NCI-H446 treated with DMSO at 0.1 percent for 48 hours (cell line): ENCODE results near the gene GRB10.
A peak's percentile ranks its signal among the peaks of the same experiment; 100 is the strongest.
"Not testable (repeated sequence)": the region's sequence is repeated elsewhere in the genome, so short reads cannot be mapped to it uniquely, and the experiment has no call there.

Experiments used
- DNase-seq: peaks from one replicate; lab custom pipeline; 2025; lab: John Stamatoyannopoulos, UW

The GRB10 gene

DNA sequence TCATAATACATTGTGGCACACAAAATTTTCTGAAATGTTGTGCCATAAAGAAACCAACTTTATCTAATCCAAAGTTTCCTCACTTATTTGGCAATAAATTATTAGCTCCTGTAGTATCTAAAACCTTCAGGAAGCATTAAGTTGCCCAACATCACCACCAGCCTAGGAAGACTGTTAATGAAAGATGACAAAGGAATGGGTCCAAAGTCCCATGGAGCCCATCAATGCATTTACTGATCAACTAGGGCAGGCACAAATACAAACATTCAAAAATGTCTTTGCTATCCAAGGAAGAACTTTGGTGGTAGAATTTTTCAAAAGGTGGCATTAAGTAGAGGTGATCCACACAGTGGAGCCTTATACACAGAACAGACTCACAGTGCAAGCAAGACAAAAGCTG is 4.5 kb downstream of the GRB10 start:
- no peak for DNase-seq

DNA sequence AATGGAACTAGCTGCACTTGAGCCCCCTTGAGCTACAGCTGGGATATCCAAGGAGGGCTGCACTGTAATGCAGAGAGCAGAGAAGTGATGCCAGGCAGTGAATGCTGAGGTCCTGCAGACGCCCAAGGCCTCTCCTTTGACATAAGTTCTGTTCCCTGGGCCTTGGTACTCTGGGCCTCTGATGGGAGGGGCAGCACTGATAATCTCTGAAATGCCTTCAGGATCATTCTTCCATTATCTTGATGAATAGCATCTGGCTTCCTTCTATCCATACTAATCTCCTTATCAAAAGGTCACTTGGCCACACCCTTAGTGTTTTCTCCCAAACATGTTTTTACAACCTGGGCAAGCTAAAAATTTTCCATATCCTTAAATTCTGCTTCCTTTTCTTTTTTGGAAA is 6.9 kb downstream of the GRB10 start:
- no peak for DNase-seq

DNA sequence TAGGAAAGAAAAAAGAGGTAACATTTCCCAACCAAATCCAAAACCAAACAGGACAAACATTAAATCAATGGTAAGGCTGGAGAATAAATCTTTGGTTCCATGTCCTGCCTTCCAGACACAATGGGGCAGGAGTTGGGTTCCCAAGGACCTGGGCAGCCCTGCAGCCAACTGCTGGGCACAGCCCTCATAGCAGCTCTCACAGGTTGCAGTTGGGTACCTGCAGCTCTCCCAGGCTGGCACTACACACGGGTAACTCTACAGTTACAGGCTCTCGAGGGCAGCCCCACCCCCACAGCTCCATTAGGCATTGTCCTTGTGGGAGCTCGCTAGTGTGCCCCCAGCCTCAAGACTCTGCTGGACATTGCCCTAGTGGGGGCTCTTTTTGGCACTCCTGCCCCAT is 7.5 kb downstream of the GRB10 start:
- DNase-seq = no peak

DNA sequence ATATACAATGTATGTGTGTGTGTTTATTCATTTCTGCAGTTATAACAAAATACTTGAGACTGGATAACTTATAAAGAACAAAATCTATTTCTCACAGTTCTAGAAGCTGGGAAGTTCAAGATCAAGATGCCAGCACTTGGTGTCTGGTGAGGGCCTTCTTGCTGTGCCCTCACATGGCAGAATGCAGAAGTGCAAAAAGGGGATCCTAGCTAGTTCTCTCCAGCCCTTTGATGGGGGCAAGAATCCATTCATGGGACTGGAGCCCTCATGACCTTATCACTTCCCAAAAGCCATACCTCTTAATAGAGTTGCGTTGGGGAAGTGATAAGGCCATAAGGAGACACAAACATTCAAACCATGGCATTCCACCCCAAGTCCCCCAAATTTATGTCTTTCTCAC is 8.4 kb downstream of the GRB10 start:
- DNase-seq = no peak

DNA sequence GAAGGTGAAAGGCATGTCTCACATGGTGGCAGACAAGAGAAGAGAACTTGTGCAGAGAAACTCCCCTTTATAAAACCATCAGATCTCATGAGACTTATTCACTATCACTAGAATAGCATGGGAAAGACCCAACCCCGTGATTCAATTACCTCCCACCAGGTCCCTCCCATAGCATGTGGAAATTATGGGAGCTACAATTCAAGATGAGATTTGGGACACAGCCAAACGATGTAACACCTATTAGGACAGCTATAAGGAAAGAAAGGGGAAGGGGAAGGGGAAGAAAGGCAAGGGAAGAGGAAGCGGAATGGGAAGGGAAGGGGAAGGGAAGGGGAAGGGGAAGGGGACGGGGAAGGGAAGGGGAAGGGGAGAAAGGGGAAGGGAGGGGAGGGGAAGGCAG is 9.6 kb downstream of the GRB10 start:
- not testable (repeated sequence) for DNase-seq

DNA sequence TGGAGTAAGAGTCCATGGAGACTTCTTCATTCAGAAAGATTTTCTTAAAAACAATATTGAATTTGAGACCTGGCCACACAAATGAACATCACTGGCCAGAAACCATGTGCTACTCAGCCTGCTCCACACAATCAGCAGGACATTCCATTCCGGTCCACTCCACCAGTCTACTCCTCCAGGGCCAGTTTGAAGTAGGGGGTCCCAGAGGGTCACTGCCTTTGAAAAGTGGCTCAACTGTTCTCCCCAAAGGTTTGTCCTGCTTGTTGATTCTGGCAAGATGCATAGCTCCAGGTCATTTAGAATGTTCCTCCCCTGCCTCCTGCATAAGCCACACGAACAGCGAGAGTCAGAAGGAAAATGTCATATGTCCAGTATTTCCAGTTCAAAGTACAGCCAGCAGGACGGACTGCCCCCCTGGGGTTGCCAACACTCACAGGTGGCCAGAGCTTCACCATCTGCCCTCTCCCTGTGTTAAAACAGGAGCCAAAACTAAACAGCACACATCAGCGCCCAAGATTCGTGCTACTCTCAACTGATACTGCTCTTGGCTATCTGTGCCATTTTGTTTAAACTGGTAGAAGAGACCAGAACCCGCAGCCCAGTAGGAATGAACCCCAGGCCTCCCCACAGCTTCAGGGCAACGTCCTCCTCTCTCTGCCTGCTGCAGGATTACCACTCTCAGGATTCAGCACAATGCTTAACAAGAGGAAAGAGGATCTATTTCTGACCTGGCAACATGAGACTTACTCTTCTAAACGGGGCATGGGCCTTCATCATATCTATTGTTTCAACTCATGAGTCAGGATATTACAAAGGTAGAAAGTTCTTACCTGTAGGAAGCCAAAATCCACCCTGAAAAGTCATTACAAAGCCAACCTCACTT is 11.3 kb downstream of the GRB10 start:
- peak; percentile 20 for DNase-seq

DNA sequence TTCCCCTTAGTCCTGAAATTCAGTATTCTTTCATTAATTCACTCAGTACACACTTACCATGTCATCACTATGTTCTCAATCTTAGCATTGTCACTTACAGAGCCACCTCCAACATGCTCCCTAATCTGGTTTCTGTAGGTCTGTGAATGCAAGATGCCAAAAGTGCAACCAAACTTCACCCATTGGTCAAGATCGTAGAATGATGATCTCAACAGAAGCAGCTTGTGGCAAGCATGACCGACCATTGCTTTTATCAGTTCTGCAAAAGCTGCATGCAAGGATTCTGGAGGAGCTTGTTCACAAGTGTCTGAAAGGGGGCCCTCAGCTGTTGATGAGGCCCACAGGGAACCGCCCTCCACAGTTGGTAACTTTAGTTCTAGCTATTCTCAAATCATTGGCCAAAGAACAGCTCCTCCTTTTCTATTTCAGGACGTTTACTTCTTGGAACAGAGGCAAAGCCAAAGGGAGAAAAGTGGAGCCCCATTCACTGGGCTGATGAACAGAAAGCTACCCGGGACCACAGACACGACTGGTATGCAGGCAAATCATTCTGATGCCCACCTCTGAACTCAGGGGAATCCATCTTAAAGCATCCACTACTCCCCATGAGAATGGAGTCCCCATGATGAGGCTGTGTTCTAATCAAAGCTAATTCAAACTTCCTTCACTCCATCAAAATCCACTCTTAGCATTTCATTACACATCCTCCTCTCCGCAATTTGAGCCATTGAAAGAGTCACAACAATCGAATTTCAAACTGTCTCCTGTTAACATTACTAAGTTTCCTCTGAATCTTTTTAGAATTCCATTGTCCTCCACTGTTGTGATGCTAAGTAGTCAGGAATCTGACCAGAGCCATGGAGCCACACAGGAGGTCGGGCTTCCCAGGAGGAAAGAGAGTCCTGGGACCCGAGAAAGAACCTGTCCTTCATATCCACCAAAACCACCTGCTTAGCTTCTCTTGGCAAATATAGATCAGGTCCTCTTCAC is 13.9 kb downstream of the GRB10 start:
- DNase-seq = no peak

DNA sequence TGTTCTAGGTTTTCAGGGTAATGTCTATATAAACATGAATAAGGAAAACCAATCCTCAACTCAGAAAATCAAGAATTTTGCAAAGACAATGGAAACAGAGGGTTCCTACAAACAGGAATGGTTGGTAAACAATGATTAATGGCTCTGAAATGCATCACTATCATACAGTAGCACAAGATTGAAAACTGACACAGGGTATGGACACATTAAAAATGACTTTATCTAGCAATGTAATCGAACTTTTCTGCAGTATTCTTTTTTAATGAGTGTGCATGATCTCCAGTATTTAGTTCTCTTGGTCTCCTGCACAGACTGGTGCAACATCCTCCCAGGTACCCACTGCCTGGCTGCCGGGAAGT is 15.9 kb downstream of the GRB10 start:
- DNase-seq = no peak

DNA sequence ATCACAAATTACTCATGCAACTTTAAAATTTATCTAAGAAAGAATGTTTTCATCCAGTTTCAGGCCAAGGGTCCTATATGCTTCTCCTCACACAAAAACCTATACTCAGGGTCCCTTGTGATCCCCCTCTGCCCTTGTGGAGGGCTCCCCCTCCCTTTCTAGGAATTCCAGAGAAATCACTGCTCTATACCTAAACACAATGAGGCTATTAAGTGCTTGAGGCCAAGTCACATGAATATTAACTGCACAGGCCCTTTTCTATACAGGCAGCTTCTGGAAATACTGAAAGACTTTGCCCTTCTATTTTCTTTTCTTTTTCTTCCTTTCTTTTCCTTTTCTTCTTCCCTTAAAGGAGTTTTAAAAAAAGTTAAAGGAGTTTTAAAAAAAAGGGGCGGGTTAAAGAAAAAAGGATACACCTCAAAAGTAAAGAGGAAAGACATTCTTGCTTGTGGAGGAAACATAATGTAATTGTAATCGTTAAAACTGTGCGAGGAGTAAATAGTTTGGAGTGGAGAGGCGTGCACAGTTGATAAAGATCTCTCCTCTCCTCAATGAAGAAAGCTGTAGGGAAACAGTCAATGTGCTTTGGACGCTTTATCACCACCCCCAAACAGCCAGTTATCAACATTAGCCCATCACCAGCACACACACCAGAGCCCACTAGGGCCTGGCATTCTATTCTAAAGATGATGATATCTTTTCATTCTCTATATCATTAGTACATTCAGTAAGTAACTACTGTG is 16.4 kb downstream of the GRB10 start:
- DNase-seq = no peak

DNA sequence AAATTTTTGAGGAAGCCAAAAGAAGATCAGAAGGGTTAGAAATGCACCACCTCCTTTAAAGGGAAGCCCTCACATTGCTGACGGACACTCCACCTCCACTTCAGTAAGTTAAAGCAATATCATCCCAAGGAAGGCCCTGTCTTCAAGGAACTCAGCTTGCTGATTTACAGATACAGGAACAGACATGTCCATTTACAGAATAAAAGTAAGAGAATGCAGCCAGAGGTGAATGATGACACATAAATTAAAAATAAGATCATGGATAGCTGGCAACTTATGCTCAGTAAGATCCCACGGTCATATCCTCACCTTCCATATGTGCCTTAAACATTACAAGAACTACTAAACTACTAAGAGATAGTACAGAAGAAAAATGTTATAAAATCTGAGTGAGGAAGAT is 20.4 kb downstream of the GRB10 start:
- DNase-seq = no peak

DNA sequence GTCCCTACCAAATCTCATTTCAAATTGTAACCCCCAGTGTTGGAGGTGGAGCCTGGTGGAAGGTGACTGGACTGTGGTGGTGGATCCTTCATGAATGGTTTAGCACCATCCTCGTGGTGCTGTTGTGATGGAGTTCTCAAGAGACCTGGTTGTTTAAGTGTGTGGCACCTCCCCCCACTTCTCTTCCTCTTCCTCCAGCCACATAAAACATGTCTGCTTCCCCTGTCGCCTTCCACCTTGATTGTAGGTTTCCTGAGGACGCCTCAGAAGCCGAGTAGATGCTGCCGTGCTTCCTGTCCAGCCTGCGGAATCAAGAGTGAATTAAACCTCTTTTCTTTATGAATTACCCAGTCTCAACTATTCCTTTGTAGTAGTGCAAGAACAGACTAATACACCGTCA is 21.0 kb downstream of the GRB10 start:
- DNase-seq = no peak

DNA sequence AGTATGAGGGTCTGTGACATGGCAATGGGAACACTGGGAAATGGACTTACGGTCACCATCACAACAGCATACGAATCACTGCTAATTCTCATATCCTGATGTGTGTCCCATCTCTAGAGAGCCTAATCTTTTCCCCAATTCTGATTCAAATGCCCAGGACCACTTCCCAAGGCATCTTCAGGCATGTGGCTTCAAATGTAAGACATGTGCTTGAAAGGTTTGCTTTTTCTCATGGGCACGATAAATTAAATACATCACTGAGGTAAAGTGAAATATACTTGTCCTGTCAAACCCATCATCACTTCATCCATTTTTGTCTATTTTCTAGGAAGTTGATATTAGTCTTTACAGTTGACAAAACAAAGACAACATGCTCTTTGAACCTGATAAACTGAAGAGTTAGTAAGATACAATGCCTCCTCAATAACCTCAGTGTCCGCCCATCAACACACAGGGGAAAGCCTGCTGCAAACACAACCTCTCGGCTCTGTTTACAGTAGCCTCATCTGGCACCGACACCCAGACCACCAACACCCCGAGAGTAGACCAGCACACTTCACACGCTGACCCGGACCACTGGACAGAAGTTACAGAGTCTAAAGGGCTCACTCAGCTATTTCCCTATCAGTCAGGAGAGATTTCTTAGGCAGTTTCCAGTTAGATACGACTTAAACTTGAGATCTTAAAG is 24.8 kb downstream of the GRB10 start:
- DNase-seq = no peak

DNA sequence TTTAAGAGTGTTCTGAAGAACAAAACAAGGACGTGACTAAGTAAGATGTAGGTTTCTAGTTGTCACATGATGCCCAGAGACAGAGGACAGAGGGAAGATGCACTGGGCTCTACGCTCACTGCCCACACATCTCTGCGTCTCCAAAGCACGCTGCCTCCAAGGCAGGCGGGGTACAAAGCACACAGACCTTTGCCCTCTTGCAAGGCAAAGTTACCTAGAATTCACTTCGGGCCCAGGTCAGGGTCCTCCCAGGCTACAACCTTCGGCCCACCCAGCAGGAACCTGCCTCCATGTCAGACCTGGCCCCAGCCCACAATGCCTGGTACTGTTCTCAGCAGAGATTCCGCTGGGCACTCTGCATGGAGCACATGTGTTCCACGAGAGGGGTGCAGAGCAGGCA is 26.5 kb downstream of the GRB10 start:
- DNase-seq = no peak

DNA sequence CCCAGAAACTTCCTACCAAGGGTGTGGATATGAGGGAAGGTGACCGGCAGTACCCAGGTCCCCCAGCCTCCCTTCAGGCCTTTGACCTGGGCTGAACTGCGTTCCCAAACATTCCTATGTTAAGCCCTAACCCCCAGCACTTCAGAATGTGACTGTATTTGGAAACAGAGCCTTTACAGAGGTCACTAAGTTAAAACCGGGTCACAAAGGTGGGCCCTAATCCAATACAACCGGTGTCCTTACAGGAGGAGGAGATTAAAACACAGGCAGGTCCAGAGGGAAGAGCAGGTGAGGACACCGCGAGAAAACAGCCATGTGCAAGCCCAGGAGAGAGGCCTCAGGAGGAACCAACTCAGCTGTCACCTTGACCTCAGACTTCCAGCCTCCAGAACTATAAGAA is 28.0 kb downstream of the GRB10 start:
- DNase-seq = no peak

DNA sequence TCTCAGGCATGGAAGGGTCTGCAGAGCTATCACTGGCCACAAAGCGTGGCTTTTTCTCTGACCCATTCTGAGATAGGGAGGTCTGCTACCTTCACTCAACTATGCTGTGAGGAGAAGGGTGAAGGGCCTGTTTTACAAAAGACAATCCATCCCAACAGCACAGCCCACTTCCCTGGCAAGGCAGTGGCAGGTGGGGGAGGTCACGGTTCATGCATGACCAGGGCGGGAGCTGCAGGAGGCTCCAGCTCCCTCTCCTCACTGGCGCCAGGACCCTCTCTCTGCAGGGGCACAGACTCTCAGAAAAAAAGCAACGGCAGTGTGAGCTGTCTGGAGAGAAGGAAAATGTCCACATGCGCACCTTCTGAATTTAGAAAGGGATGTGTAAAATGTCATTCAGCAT is 28.5 kb downstream of the GRB10 start:
- no peak for DNase-seq

DNA sequence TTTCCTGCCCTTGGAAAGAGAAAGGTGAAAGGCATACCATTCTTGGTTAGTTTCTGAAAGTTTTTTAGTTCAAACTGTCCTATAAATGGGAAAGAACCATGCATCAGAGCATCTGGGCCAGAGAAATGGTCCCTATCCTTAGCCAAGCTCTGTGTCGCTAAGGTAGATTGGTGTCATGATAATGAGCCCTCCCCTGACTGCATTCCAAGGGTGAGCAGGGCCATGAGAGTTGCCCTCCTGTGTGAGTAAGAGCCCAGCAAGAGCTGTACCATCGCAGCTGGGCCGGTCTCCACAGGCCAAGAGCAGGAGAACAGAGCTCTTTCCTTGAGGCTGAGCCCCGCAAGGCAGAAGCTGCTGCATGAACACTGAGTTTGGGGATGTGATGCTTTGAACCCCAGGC is 30.3 kb downstream of the GRB10 start:
- no peak for DNase-seq

DNA sequence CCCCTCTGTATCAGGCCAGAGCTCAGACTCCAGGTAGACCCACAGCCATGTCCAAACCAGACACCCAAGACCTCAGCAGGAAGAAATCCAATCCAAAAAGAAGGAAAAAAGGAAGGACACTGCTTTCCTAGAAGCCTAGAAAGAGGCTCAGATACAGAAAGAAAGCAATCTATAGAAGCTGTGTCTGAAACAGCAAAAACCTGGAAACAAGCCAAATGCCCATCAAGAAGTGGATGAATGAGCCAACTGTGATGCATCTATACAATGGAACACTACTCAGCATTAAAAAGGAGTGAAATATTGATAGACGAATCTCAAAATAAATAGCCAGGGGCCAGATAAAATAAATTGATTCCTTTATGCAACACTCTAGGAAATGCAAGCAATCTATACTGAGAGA is 31.6 kb downstream of the GRB10 start:
- no peak for DNase-seq

DNA sequence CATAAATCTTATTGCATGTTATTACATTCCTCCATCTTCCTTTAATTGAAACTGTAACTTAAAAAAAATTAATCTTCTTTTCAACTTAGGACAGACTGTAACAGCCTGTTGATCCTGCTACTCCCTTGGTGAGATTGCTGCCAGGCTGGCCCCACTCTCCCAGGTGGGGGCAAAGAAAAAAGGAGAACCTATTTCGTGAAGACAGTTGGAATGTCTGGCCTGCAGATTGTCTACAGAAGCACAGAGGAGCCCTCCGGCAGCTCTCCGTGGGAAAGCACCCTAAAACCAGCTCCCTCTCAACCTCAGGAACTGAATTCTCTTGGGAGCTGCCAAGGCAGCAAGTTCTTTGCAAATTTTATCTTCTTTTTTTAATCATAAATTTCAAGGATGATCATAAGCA is 32.8 kb downstream of the GRB10 start:
- DNase-seq = no peak

DNA sequence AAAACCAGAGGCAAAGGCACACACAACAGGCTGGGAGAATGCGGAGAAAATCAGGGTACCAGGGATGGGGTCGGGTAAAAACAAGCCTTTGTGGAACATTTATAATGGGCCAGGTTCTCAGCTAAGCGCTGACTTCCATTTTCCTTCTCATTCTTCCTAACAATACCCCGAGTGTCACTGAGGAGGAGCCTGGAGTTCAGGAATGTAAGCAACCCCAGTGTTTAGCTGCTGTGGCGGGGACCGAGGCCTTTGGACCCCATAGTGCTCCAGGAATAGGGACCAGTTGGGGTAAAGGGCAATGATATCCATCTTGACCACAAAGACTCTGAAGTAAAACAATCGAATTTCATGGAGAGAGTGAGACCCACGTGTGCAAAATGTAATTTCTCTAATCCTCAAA is 34.2 kb downstream of the GRB10 start:
- no peak for DNase-seq

DNA sequence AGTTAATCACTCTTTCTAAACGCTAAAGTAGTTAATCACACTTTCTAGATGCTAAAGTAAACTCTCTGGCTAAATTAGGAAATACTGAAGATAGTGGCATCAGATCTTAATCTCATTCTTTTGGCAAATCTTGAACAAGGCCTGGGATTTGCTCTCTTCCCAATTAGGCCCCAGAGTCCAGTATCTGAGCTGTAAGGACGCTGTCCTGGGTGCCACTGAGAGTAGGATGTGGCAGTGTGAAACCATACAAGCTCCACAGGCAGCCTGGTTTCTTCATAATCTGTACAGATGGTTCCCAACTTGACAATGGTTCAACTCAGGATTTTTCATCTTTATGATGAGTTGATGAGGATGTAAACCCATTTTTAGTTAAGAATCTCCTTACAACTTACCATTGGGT is 36.9 kb downstream of the GRB10 start:
- DNase-seq = no peak

DNA sequence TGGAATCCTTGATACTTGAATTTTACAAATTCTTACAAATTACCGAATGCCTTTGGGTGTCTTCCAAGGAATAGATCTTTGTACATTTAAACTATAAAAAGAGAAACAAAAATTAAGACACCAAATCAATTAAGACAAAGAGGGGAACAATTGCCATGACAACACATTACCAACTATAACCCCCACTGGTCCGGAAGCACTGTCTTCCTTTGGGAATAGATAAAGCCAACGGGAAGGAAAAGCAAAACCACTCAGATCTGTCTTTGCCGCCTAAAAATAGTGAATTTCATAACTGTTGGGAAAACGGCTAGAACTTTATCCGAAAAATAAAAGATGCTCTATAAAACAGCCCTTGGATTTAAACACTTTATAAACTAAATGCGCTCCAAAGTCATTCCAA is 37.4 kb downstream of the GRB10 start:
- no peak for DNase-seq

DNA sequence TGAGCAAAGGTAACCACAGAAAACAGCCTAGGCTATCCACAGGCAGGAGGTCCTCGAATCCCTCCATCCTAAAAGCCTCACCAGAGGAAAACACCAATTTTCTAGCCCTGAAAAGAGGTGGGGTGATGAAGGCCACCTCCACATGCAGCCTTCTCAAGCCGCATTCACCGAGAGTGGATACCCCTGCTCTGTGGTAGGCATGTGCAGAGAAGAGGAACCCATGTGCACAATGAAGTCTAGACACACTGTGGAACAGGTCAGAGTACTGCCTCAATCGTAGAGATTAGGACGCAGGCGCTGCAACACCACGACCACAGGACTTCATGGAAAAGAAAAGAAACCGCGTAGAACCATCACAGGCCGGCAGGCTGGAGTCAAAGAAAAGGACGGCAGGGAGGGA is 38.8 kb downstream of the GRB10 start:
- DNase-seq = no peak
